Subcutaneous abdominal adipose tissue (tissue), 5 donors: ENCODE results near the gene BORCS5.

ENCODE experiments used
- H3K27ac ChIP-seq: one replicate; pipeline ENCODE4 v1.7.0; 2013; ENCODE audit warnings: low read depth, mild to moderate bottlenecking, inconsistent platforms, low read length, moderate library complexity
- H3K27me3 ChIP-seq, 5 donors: one replicate each; pipeline ENCODE4 v1.7.0; 2013; ENCODE audit warnings: low read length in 5 of 5, inconsistent platforms in 1 of 5; ENCODE audit not compliant: control insufficient read depth in 5 of 5, insufficient read depth in 4 of 5
- H3K36me3 ChIP-seq, 5 donors: one replicate each; pipeline ENCODE4 v1.7.0; 2013; ENCODE audit warnings: low read length in 5 of 5; ENCODE audit not compliant: control insufficient read depth in 5 of 5, insufficient read depth in 5 of 5
- H3K4me1 ChIP-seq, 5 donors: one replicate each; pipeline ENCODE4 v1.7.0; 2013; ENCODE audit warnings: low read length in 5 of 5, mild to moderate bottlenecking in 3 of 5, moderate library complexity in 1 of 5; ENCODE audit not compliant: control insufficient read depth in 5 of 5, insufficient read depth in 5 of 5
- H3K4me3 ChIP-seq, 5 donors: one replicate each; pipeline ENCODE4 v1.7.0; 2013; ENCODE audit warnings: low read length in 5 of 5, low read depth in 1 of 5
- H3K9ac ChIP-seq, 5 donors: one replicate each; pipeline ENCODE4 v1.7.0; 2013; ENCODE audit warnings: low read length in 5 of 5, mild to moderate bottlenecking in 4 of 5, moderate library complexity in 3 of 5
- H3K9me3 ChIP-seq, 5 donors: one replicate each; pipeline ENCODE4 v1.7.0; 2013; ENCODE audit warnings: low read length in 5 of 5; ENCODE audit not compliant: control insufficient read depth in 5 of 5
- donor health status: healthy.
- donor health status: healthy.
- donor health status: healthy.
- donor health status: healthy.
- donor health status: healthy.

Gene BORCS5

DNA sequence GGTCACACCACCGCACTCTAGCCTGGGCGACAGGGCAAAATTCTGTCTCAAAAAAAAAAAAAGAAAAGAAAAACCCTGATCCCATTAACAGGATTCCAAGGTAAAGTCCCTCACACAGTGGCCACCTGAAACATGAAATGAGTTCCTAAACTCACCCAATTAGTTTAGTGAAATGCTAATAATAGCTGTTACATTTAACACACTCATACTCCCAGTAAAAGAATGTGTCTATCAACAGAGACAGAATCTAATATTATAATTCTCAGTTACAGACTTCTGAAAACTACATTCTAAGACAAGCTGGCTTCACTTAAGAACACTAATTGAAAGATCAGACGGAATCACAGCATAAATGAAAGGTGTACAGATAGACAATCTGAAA is 161.6 kb downstream of the BORCS5 start:
- Histone ChIP-seq H3K4me1 (no peaks in the 10 kb centered on the region), H3K27ac (no peak overlapping the region), H3K9ac (no peak overlapping the region), H3K27me3 (no peaks in the 10 kb centered on the region), H3K4me3 (no peak overlapping the region), H3K36me3 (peaks cover 19 to 28% (median 24%) of the 10 kb centered on the region in 5 donors), H3K9me3 (no peaks in the 10 kb centered on the region)

DNA sequence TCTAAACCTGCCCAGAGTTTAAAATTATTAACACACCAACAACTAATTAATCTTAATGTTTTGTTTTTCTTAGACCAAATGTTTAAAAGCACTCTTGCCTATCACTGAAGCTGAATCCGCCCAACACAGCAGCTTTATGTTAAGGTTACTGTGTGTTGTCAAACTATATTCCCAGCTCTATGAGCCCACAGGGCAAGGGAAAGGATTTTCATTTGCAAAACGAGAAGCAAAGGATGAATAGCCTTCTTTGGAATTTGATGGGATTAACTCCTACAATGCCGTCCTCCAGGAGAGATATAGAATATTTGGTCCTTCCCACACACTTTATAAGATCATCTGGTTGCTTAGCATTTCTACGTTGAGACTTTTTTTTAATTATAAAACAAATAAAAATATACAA is 162.0 kb downstream of the BORCS5 start:
- H3K4me3 ChIP-seq: no peak overlapping the region
- no peaks in the 10 kb centered on the region for H3K9me3 ChIP-seq
- H3K27me3 ChIP-seq: no peaks in the 10 kb centered on the region
- no peak overlapping the region for H3K9ac ChIP-seq
- H3K36me3 ChIP-seq: peaks cover 19 to 28% (median 23%) of the 10 kb centered on the region in 5 donors
- no peaks in the 10 kb centered on the region for H3K4me1 ChIP-seq
- H3K27ac ChIP-seq: no peak overlapping the region
